Measurements from ENCODE around the gene SDK2. TPM values are rescaled to one million over a fixed set of nuclear protein-coding genes. Genes with fewer than 3 reads are reported as not detected.

Gene SDK2
- total RNA-seq, 6 experiments from 2014 or later = 0.11 to 0.46 (median 0.25) TPM

DNA sequence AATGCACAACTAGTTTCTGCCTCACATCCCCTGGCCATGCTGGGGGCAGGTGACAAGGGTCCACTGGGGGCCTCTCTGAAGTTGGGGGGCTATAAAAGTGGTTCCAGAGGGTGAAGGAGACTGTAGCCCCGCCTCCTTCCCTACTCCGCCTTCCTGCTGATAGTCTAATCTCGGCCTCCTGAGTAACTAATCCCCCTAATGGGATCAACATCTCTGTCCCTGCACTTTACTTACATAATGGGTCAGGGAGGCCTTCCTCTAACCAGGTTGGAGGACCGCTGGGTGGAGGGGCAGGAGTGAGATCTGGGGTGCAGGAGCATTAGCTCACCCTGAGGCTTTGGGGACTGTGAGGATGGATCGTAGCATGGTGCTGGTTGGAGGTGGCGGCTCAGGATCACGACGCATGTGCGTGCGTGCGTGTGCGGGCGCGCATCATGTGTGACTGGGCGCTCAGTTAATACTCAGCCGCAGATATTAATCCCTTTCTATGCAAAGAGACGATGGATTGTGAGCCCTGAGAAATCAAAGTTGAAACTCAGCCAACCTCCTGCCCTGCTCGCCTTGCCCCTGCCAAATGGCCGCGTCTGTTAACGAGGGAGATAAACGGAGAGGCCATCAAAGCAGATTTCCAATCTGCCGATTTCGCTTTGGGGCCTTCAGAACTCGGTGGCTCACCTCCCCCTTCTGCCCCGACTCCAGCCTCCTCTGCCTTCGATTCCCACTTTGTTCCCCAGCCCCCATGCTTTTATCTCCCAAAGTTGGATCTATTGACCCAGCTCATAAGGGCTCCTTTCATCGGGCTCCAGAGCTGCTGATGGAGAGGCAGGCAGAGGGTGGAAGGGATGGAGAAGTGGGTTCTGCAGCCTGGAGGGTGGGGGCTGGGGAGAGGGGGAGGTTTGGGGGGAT is 107.3 kb downstream of the SDK2 start:
- TF ChIP-seq, protein P1, sequence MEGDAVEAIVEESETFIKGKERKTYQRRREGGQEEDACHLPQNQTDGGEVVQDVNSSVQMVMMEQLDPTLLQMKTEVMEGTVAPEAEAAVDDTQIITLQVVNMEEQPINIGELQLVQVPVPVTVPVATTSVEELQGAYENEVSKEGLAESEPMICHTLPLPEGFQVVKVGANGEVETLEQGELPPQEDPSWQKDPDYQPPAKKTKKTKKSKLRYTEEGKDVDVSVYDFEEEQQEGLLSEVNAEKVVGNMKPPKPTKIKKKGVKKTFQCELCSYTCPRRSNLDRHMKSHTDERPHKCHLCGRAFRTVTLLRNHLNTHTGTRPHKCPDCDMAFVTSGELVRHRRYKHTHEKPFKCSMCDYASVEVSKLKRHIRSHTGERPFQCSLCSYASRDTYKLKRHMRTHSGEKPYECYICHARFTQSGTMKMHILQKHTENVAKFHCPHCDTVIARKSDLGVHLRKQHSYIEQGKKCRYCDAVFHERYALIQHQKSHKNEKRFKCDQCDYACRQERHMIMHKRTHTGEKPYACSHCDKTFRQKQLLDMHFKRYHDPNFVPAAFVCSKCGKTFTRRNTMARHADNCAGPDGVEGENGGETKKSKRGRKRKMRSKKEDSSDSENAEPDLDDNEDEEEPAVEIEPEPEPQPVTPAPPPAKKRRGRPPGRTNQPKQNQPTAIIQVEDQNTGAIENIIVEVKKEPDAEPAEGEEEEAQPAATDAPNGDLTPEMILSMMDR (IDR thresholded peaks at IDR 0.05) = no peak
- no peak for TF ChIP-seq POLR2A (IDR thresholded peaks at IDR 0.05)
- Histone ChIP-seq H3K4me3 (no peak overlapping the region), H3K9me3 (no peaks in the 10 kb centered on the region), H3K4me1 (no peaks in the 10 kb centered on the region), H3K27me3 (no peaks in the 10 kb centered on the region), H3K36me3 (no peaks in the 10 kb centered on the region), H3K27ac (no peak overlapping the region)
- ATAC-seq (no peak), DNase-seq (no peak)
- intact Hi-C loops (cut with DNase I) = no loop called here
- 69% methylated on average over 18 of the region's 28 CpGs for WGBS (ENCODE audit: insufficient coverage, low coverage, low lambda C conversion rate, missing lambda C conversion rate)

DNA sequence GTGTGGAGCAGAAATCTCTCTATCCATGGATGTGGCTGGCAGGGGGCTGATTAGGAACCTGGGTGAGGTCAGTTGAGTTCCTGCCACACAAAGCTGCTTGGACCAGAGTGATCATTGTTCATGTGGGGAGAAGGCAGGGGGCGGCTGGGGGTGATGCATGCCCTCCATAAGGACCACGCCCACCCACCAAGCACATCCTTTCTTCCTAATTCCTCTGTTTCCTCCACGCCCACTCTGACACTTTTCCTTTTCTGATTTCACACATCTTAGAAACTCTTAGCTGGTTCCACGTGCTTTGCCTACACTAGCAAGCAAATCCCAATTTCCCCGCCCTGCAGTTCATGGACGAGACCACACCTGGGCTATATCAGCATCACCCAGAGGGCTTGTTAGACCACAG is 108.5 kb downstream of the SDK2 start:
- intact Hi-C loops (cut with DNase I) = no loop called here
- 41% methylated on average over 6 of the region's 6 CpGs for WGBS (ENCODE audit: insufficient coverage, low coverage, low lambda C conversion rate, missing lambda C conversion rate)

DNA sequence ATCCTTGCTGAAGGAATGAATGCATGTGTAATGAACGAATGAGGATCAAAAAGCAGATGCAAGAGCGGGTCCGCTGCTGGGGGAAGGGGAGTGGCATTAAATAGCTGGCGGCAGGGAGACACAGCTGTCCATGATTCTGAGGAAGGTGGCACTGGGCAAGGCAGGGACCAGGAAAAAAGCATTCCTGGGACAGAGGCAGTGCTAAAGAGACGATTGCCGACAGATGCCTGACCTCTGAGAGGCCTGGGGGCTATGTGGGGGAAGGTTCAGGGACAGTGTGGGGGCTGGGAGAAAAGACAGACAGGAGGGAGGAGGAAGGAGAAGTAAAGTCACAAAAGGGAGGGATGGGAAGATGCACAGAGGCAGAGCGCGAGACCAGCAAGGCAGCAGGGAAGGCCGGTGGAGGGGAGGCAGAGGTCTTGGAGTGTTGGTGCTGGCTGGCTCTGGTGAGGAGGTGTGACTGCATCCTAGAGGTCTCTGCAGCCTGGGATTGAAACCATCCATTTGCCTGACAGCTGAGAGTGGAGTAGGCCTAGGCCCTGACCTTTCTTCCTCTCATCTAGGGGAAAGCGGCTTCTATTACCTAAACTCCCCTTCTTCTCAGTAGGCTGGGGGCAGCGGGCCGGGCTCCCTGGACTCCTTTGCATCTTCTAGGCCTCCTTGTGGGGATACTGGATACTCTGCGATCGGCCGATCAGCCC is 109.9 kb downstream of the SDK2 start:
- Histone ChIP-seq H3K4me1 (no peaks in the 10 kb centered on the region), H3K36me3 (no peaks in the 10 kb centered on the region), H3K27ac (no peak overlapping the region), H3K4me3 (no peak overlapping the region), H3K27me3 (no peaks in the 10 kb centered on the region), H3K9me3 (no peaks in the 10 kb centered on the region)
- WGBS (ENCODE audit: insufficient coverage, low coverage, low lambda C conversion rate, missing lambda C conversion rate) = 54% methylated on average over 12 of the region's 15 CpGs
- ATAC-seq (no peak), DNase-seq (no peak)
- intact Hi-C loops (cut with DNase I) = no loop called here
- TF ChIP-seq, protein P1 (IDR thresholded peaks at IDR 0.05) = no peak
- no peak for TF ChIP-seq POLR2A (IDR thresholded peaks at IDR 0.05)

More for the DNA sequence above, 108.5 kb downstream of the SDK2 start:
- Histone ChIP-seq H3K27ac (no peak overlapping the region), H3K9me3 (no peaks in the 10 kb centered on the region), H3K4me1 (no peaks in the 10 kb centered on the region), H3K27me3 (no peaks in the 10 kb centered on the region), H3K36me3 (no peaks in the 10 kb centered on the region), H3K4me3 (no peak overlapping the region)
- DNase-seq = no peak
- no peak for TF ChIP-seq POLR2A (IDR thresholded peaks at IDR 0.05)
- TF ChIP-seq, protein P1 (IDR thresholded peaks at IDR 0.05) = no peak
- ATAC-seq = no peak

DNA sequence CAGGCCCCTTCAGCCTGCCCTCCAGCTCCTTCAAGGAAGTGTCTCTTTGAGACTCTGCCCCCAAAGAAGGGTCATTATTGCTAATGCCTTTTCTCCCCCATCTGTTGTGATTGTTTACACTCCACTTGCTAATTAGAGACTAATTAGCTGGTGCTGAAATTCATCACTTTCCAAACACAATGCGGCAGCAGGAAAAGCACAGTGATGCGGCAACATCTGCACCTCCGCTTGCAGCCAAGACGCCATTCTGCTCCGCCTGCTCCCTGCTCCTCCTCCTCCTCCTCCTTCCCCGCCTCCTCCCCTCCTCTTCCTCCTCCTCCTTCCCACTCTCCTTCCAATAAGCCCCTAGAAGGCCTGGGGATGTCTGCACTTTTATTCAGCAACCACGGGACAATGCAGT is 110.5 kb downstream of the SDK2 start:
- ATAC-seq (no peak), DNase-seq (no peak)
- Histone ChIP-seq H3K27ac (no peak overlapping the region), H3K36me3 (no peaks in the 10 kb centered on the region), H3K27me3 (no peaks in the 10 kb centered on the region), H3K4me3 (no peak overlapping the region), H3K9me3 (no peaks in the 10 kb centered on the region), H3K4me1 (no peaks in the 10 kb centered on the region)
- no peak for TF ChIP-seq POLR2A (IDR thresholded peaks at IDR 0.05)
- TF ChIP-seq, protein P1 (IDR thresholded peaks at IDR 0.05) = no peak
- WGBS (ENCODE audit: insufficient coverage, low coverage, low lambda C conversion rate, missing lambda C conversion rate) = 64% methylated on average over 7 of the region's 7 CpGs
- intact Hi-C loops (cut with DNase I) = no loop called here

All from right lobe of liver (tissue), 6 donors.